ENCODE data around the gene ARSB.

ARSB gene

GRCh38 chr5:78903861-78904260 is 81.2 kb downstream of the ARSB start:
- no peak for DNase-seq (ENCODE audit: low read depth in 1 of 2, low spot score in 1 of 2)
- in situ Hi-C loops (cut with HindIII; ENCODE audit: low pct_unique_long_range_greater_than_20kb, low sequenced_read_pairs) = no loop called here
- TF ChIP-seq JUND (IDR thresholded peaks at IDR 0.05; ENCODE audit: low read depth) = no peak

GRCh38 chr5:78903353-78903752 is 81.8 kb downstream of the ARSB start:
- in situ Hi-C loops (cut with HindIII; ENCODE audit: low pct_unique_long_range_greater_than_20kb, low sequenced_read_pairs) = no loop called here
- DNase-seq (ENCODE audit: low read depth in 1 of 2, low spot score in 1 of 2) = no peak
- TF ChIP-seq JUND (IDR thresholded peaks at IDR 0.05; ENCODE audit: low read depth) = no peak

- TF ChIP-seq JUND (IDR thresholded peaks at IDR 0.05; ENCODE audit: low read depth) = no peak
- in situ Hi-C loops (cut with HindIII; ENCODE audit: low pct_unique_long_range_greater_than_20kb, low sequenced_read_pairs) = no loop called here
- peak in 1 of 2 experiments; percentile 64 for DNase-seq (ENCODE audit: low read depth in 1 of 2, low spot score in 1 of 2)
These were observed 85.2 kb downstream of the ARSB start for GRCh38 chr5:78899922-78900362.

- no peak for DNase-seq (ENCODE audit: low read depth in 1 of 2, low spot score in 1 of 2)
- in situ Hi-C loops (cut with HindIII; ENCODE audit: low pct_unique_long_range_greater_than_20kb, low sequenced_read_pairs) = no loop called here
- TF ChIP-seq JUND (IDR thresholded peaks at IDR 0.05; ENCODE audit: low read depth) = no peak
These were observed 89.0 kb downstream of the ARSB start for GRCh38 chr5:78896132-78896531.

- in situ Hi-C loops (cut with HindIII; ENCODE audit: low pct_unique_long_range_greater_than_20kb, low sequenced_read_pairs) = no loop called here
- no peak for TF ChIP-seq JUND (IDR thresholded peaks at IDR 0.05; ENCODE audit: low read depth)
- no peak for DNase-seq (ENCODE audit: low read depth in 1 of 2, low spot score in 1 of 2)
These were observed 89.5 kb downstream of the ARSB start for GRCh38 chr5:78895616-78896015.

- no peak for DNase-seq (ENCODE audit: low read depth in 1 of 2, low spot score in 1 of 2)
- in situ Hi-C loops (cut with HindIII; ENCODE audit: low pct_unique_long_range_greater_than_20kb, low sequenced_read_pairs) = no loop called here
These were observed 91.0 kb downstream of the ARSB start for GRCh38 chr5:78893940-78894677.

GRCh38 chr5:78890667-78891379 is 94.3 kb downstream of the ARSB start:
- in situ Hi-C loops (cut with HindIII; ENCODE audit: low pct_unique_long_range_greater_than_20kb, low sequenced_read_pairs) = no loop called here
- no peak for TF ChIP-seq JUND (IDR thresholded peaks at IDR 0.05; ENCODE audit: low read depth)
- no peak for DNase-seq (ENCODE audit: low read depth in 1 of 2, low spot score in 1 of 2)

More at GRCh38 chr5:78893940-78894677, 91.0 kb downstream of the ARSB start:
- no peak for TF ChIP-seq JUND (IDR thresholded peaks at IDR 0.05; ENCODE audit: low read depth)

GRCh38 chr5:78889369-78890140 is 95.6 kb downstream of the ARSB start:
- in situ Hi-C loops (cut with HindIII; ENCODE audit: low pct_unique_long_range_greater_than_20kb, low sequenced_read_pairs) = no loop called here
- DNase-seq (ENCODE audit: low read depth in 1 of 2, low spot score in 1 of 2) = no peak
- TF ChIP-seq JUND (IDR thresholded peaks at IDR 0.05; ENCODE audit: low read depth) = no peak

- in situ Hi-C loops (cut with HindIII; ENCODE audit: low pct_unique_long_range_greater_than_20kb, low sequenced_read_pairs) = no loop called here
- no peak for DNase-seq (ENCODE audit: low read depth in 1 of 2, low spot score in 1 of 2)
- no peak for TF ChIP-seq JUND (IDR thresholded peaks at IDR 0.05; ENCODE audit: low read depth)
These were observed 96.3 kb downstream of the ARSB start for GRCh38 chr5:78888580-78889368.

GRCh38 chr5:78887384-78888118 is 97.6 kb downstream of the ARSB start:
- in situ Hi-C loops (cut with HindIII; ENCODE audit: low pct_unique_long_range_greater_than_20kb, low sequenced_read_pairs) = no loop called here
- DNase-seq (ENCODE audit: low read depth in 1 of 2, low spot score in 1 of 2) = no peak
- TF ChIP-seq JUND (IDR thresholded peaks at IDR 0.05; ENCODE audit: low read depth) = no peak

- in situ Hi-C loops (cut with HindIII; ENCODE audit: low pct_unique_long_range_greater_than_20kb, low sequenced_read_pairs) = no loop called here
- peak in 1 of 2 experiments; percentile 4 for DNase-seq (ENCODE audit: low read depth in 1 of 2, low spot score in 1 of 2)
- TF ChIP-seq JUND (IDR thresholded peaks at IDR 0.05; ENCODE audit: low read depth) = no peak
These were observed 98.5 kb downstream of the ARSB start for GRCh38 chr5:78886341-78887230.
